Smooth muscle cell (in vitro differentiated cells): ENCODE measurements around the gene DDX6. TPM values are rescaled to one million over a fixed set of nuclear protein-coding genes. Genes with fewer than 3 reads are reported as not detected.

Experiments
- DNase-seq: peaks from one replicate; lab custom pipeline; 2025; ENCODE audit not compliant: unreplicated experiment; lab: John Stamatoyannopoulos, UW
- H2AFZ ChIP-seq: fragments of 200-600 bp; sonication (generic); 2 replicates; pipeline ENCODE4 v1.6.0; 2016; ENCODE audit warnings: antibody characterized with exemption, low read depth, mild to moderate bottlenecking
- H3F3A ChIP-seq: fragments of 200-600 bp; sonication (generic); 2 replicates; pipeline ENCODE4 v1.6.0; 2017; ENCODE audit warnings: antibody characterized with exemption, low read depth
- H3K27ac ChIP-seq: fragments of 200-600 bp; sonication (generic); 2 replicates; pipeline ENCODE4 v1.5.1; 2016; ENCODE audit warnings: low read depth, mild to moderate bottlenecking
- H3K27me3 ChIP-seq: fragments of 200-600 bp; sonication (generic); 2 replicates; pipeline ENCODE4 v1.6.1; 2016; ENCODE audit warnings: low read depth, mild to moderate bottlenecking
- H3K36me3 ChIP-seq: fragments of 200-600 bp; sonication (generic); 2 replicates; pipeline ENCODE4 v1.5.1; 2016; ENCODE audit warnings: low read depth
- H3K4me1 ChIP-seq: fragments of 200-600 bp; sonication (generic); 2 replicates; pipeline ENCODE4 v1.5.1; 2016; ENCODE audit warnings: low read depth
- H3K4me2 ChIP-seq: fragments of 200-600 bp; sonication (generic); 2 replicates; pipeline ENCODE4 v1.6.0; 2016; ENCODE audit warnings: mild to moderate bottlenecking
- H3K4me3 ChIP-seq: fragments of 200-600 bp; sonication (generic); 2 replicates; pipeline ENCODE4 v1.5.1; 2016; ENCODE audit warnings: mild to moderate bottlenecking
- H3K79me2 ChIP-seq: fragments of 200-600 bp; sonication (generic); 2 replicates; pipeline ENCODE4 v1.6.0; 2016; ENCODE audit warnings: low read depth, mild to moderate bottlenecking
- H3K9ac ChIP-seq: fragments of 200-600 bp; sonication (generic); 2 replicates; pipeline ENCODE4 v1.6.0; 2016; ENCODE audit warnings: low read depth
- H3K9me3 ChIP-seq: fragments of 200-600 bp; sonication (generic); replicated peaks from 2 replicates; pipeline ENCODE4 v1.5.1; 2016; ENCODE audit warnings: low read depth
- H4K20me1 ChIP-seq: fragments of 200-600 bp; sonication (generic); 2 replicates; pipeline ENCODE4 v1.6.0; 2016; ENCODE audit warnings: low read depth
- CTCF ChIP-seq: fragments of 200-600 bp; sonication (generic); IDR thresholded peaks from 2 replicates; pipeline ENCODE4 v1.5.1; 2017; ENCODE audit warnings: borderline replicate concordance, mild to moderate bottlenecking, antibody characterized with exemption; ENCODE audit not compliant: insufficient read depth, poor library complexity, severe bottlenecking
- WGBS: methylation state at CpG from one replicate; pipeline ENCODE4 v1.1.7; 2016; ENCODE audit warnings: low lambda C conversion rate; 5-methylcytosine and 5-hydroxymethylcytosine counted together
- polyA plus RNA-seq: library from polyadenylated mRNA; unstranded; fragments of >200 nt; fragmentation: Nextera tagmentation; extraction: Ambion mirVana; gene quantifications from 2 replicates; pipeline ENCODE4 v1.2.1, GENCODE V29; 2016
- total RNA-seq: library from RNA; depleted of rRNA; stranded (reverse); fragments of >200 nt; gene quantifications from 2 replicates; pipeline ENCODE4 v1.2.3, GENCODE V29; 2014

The DDX6 gene
- total and polyA plus RNA-seq, 2 experiments from 2014 or later = 17.9 to 187 TPM

- no peak for TF ChIP-seq CTCF
- DNase-seq = no peak
- H3K4me2 ChIP-seq = no peak overlapping the region
- H3K27me3 ChIP-seq = no peaks in the 10 kb centered on the region
- no peaks in the 10 kb centered on the region for H4K20me1 ChIP-seq
- no peak overlapping the region for H3K9ac ChIP-seq
- H3K4me3 ChIP-seq = no peak overlapping the region
- H3F3A ChIP-seq = no peaks in the 10 kb centered on the region
- no peak overlapping the region for H2AFZ ChIP-seq
- no peaks in the 10 kb centered on the region for H3K4me1 ChIP-seq
- H3K79me2 ChIP-seq = no peaks in the 10 kb centered on the region
- no peaks in the 10 kb centered on the region for H3K9me3 ChIP-seq
- no peak overlapping the region for H3K27ac ChIP-seq
- H3K36me3 ChIP-seq = no peaks in the 10 kb centered on the region
Observed at GRCh38 chr11:118799372-118799771, 8.4 kb upstream of the DDX6 start.

GRCh38 chr11:118797510-118797909, 6.5 kb upstream of the DDX6 start:
- WGBS = 94% methylated on average over 11 of the region's 11 CpGs

DNA sequence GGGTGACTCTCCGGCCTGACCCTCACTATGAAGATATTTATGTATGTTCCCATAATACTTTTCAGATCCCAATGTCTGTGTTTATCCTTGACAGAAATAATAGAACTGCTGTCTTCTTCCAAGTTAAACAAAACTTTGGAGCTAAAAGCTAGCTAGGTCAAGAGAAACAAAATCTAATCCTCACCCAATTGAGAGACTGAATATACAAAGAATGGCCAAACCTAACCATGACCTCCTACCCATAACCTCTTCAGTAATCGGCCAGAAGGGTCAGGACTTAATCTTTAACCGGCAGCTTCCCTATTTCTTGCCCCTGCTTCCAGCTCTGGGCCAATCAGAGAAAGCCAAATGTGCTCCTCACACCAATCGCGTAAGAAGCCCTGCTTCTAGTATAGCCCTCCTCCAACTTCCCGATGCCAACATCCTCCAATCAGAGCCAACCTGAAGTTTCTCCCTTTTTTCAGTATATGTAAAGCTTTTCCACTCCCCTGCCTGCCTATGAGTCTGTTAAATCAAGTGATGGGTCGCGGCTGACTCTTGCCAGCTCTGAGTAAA, 1.7 kb upstream of the DDX6 start:
- DNase-seq = peak; percentile 9
- peaks cover 7% of the 10 kb centered on the region for H3K4me1 ChIP-seq
- H2AFZ ChIP-seq = peak overlapping the region; percentile 46
- H3K4me2 ChIP-seq = peak overlapping the region; percentile 92
- peaks cover 16% of the 10 kb centered on the region for H3F3A ChIP-seq
- H3K27ac ChIP-seq = peak overlapping the region; percentile 100
- peak overlapping the region; percentile 100 for H3K9ac ChIP-seq
- H3K36me3 ChIP-seq = no peaks in the 10 kb centered on the region
- peaks cover 31% of the 10 kb centered on the region for H3K79me2 ChIP-seq
- no peaks in the 10 kb centered on the region for H3K27me3 ChIP-seq
- no peak for TF ChIP-seq CTCF
- no peaks in the 10 kb centered on the region for H3K9me3 ChIP-seq
- H4K20me1 ChIP-seq = peaks cover 26% of the 10 kb centered on the region
- peak overlapping the region; percentile 99 for H3K4me3 ChIP-seq
- 6% methylated on average over 8 of the region's 8 CpGs for WGBS

More at GRCh38 chr11:118797510-118797909, 6.5 kb upstream of the DDX6 start:
- no peak for TF ChIP-seq CTCF
- H3K27me3 ChIP-seq = no peaks in the 10 kb centered on the region
- no peaks in the 10 kb centered on the region for H3K9me3 ChIP-seq
- no peak for DNase-seq
- no peak overlapping the region for H3K27ac ChIP-seq
- H3F3A ChIP-seq = peaks cover 9% of the 10 kb centered on the region
- no peak overlapping the region for H3K9ac ChIP-seq
- H3K4me1 ChIP-seq = peaks cover 7% of the 10 kb centered on the region
- H3K4me3 ChIP-seq = no peak overlapping the region
- H4K20me1 ChIP-seq = no peaks in the 10 kb centered on the region
- no peaks in the 10 kb centered on the region for H3K36me3 ChIP-seq
- no peaks in the 10 kb centered on the region for H3K79me2 ChIP-seq
- H2AFZ ChIP-seq = no peak overlapping the region
- H3K4me2 ChIP-seq = no peak overlapping the region

DNA sequence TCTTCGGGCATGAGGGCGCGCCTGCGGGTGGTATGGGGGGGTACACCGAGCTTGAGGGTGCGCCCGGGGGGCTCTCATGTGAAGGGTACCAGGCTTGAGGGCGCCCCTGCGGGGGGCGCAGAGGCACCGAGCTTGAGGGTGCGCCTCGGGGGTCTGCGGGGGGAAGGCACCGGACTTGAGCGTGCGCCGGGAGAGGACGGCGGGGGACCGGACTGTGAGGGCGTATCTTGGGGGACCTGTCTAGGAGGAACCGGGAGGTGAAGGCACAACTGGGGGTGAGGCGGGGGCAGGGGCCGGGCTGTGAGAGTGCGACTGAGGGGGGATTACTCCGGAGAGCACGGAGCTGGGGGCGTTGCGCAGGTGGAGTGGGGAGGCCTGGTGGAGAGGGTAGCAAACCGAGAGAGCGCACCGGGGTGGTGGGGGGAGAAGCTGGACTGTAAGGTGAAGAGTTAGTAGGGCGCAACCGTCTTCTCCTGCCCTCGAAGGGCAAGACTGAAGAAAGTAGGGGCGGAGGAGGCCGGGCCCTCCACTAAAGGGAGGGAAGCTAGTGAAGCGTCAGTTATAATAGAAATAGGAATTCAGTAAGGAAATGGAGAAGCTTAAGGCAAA, 1.1 kb upstream of the DDX6 start:
- Histone ChIP-seq H3K9me3 (no peaks in the 10 kb centered on the region), H3K9ac (peak overlapping the region; percentile 100), H4K20me1 (peaks cover 32% of the 10 kb centered on the region), H3K4me1 (peaks cover 7% of the 10 kb centered on the region), H3K4me2 (peak overlapping the region; percentile 92), H3K27me3 (no peaks in the 10 kb centered on the region), H2AFZ (peak overlapping the region; percentile 96), H3F3A (peaks cover 22% of the 10 kb centered on the region), H3K27ac (peak overlapping the region; percentile 100), H3K36me3 (no peaks in the 10 kb centered on the region), H3K79me2 (peaks cover 37% of the 10 kb centered on the region), H3K4me3 (peak overlapping the region; percentile 99)
- peak; percentile 22 for DNase-seq
- no peak for TF ChIP-seq CTCF
- 5% methylated on average over 8 of the region's 39 CpGs for WGBS
